GM19468 (cell line): Measurements from ENCODE around the gene FAM20C.

Experiments
- ATAC-seq: cut with Tn5 transposase; IDR thresholded peaks from one replicate; pipeline ENCODE4 v1.9.1; 2021; ENCODE audit warnings: mild to moderate bottlenecking, moderate library complexity, moderate number of reproducible peaks; ENCODE audit not compliant: unreplicated experiment; ENCODE audit errors: extremely low read depth

Gene FAM20C

GRCh38 chr7:278081-278480 lies 85.7 kb downstream of the FAM20C start:
- ATAC-seq, result no peak

- ATAC-seq, result no peak
These were observed 87.5 kb downstream of the FAM20C start for GRCh38 chr7:279821-280220.

GRCh38 chr7:280461-280860 lies 88.1 kb downstream of the FAM20C start:
- ATAC-seq, result no peak

GRCh38 chr7:281637-282036 lies 89.3 kb downstream of the FAM20C start:
- no peak for ATAC-seq

- ATAC-seq, result no peak
These were observed 90.2 kb downstream of the FAM20C start for GRCh38 chr7:282621-283020.

GRCh38 chr7:284762-285722 lies 92.7 kb downstream of the FAM20C start:
- ATAC-seq, result no peak

GRCh38 chr7:285731-286130 lies 93.4 kb downstream of the FAM20C start:
- ATAC-seq, result no peak

GRCh38 chr7:286266-286665 lies 93.9 kb downstream of the FAM20C start:
- no peak for ATAC-seq

GRCh38 chr7:288671-289101 lies 96.3 kb downstream of the FAM20C start:
- ATAC-seq, result no peak

- ATAC-seq, result no peak
These were observed 96.9 kb downstream of the FAM20C start for GRCh38 chr7:289209-289755.

- ATAC-seq, result no peak
These were observed 97.6 kb downstream of the FAM20C start, which contains the start of gene FOXL3 for GRCh38 chr7:289756-290553. FOXL3 (plus strand) TSS chr7:290170; CDS start chr7:290170, 0 bp downstream.

GRCh38 chr7:290554-291372 lies 98.4 kb downstream of the FAM20C start:
- ATAC-seq, result no peak

GRCh38 chr7:291373-292092 lies 99.2 kb downstream of the FAM20C start:
- no peak for ATAC-seq

GRCh38 chr7:292226-292625 lies 99.9 kb downstream of the FAM20C start:
- ATAC-seq, result no peak

- no peak for ATAC-seq
These were observed 100.5 kb downstream of the FAM20C start for GRCh38 chr7:292826-293225.

GRCh38 chr7:293681-294439 lies 101.5 kb downstream of the FAM20C start:
- ATAC-seq, result no peak

GRCh38 chr7:294440-295154 lies 102.2 kb downstream of the FAM20C start:
- no peak for ATAC-seq
